Measurements from ENCODE around the gene SREK1.

Gene SREK1

DNA sequence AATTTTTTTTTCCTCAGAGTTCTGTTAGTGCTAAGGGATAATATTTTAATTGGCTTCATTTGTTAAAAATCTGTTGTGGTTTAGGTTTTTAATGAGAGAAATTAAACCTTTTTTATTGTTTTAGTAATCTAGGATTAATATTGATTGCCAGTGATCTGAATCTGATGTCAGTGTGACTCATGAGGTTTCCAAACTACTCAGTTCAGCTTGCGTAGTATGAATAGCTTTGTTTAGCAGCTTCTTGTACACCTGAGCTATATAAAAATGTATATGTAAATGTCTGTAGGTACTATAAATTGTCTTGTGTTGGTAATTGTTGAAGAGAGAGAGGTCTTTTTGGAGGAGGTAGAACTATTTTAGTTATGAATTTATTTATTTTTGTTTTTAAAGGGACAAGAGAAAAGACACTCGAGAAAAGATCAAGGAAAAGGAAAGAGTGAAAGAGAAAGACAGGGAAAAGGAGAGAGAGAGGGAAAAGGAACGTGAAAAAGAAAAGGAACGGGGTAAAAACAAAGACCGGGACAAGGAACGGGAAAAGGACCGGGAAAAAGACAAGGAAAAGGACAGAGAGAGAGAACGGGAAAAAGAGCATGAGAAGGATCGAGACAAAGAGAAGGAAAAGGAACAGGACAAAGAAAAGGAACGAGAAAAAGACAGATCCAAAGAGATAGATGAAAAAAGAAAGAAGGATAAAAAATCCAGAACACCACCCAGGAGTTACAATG, 26.3 kb downstream of the SREK1 start:
- H3K9ac ChIP-seq (ENCODE audit: low read length), result no peak overlapping the region
- no peaks in the 10 kb centered on the region for H3K9me3 ChIP-seq (ENCODE audit: control insufficient read depth, low read length)
- no peaks in the 10 kb centered on the region for H3K4me1 ChIP-seq (ENCODE audit: control insufficient read depth, insufficient read depth, low read length)
- no peaks in the 10 kb centered on the region for H3K27me3 ChIP-seq (ENCODE audit: control insufficient read depth, insufficient read depth, low read length)
- no peak overlapping the region for H3K4me3 ChIP-seq (ENCODE audit: low read length)
- H3K36me3 ChIP-seq (ENCODE audit: control insufficient read depth, insufficient read depth, low read length), result peaks cover 8% of the 10 kb centered on the region

DNA sequence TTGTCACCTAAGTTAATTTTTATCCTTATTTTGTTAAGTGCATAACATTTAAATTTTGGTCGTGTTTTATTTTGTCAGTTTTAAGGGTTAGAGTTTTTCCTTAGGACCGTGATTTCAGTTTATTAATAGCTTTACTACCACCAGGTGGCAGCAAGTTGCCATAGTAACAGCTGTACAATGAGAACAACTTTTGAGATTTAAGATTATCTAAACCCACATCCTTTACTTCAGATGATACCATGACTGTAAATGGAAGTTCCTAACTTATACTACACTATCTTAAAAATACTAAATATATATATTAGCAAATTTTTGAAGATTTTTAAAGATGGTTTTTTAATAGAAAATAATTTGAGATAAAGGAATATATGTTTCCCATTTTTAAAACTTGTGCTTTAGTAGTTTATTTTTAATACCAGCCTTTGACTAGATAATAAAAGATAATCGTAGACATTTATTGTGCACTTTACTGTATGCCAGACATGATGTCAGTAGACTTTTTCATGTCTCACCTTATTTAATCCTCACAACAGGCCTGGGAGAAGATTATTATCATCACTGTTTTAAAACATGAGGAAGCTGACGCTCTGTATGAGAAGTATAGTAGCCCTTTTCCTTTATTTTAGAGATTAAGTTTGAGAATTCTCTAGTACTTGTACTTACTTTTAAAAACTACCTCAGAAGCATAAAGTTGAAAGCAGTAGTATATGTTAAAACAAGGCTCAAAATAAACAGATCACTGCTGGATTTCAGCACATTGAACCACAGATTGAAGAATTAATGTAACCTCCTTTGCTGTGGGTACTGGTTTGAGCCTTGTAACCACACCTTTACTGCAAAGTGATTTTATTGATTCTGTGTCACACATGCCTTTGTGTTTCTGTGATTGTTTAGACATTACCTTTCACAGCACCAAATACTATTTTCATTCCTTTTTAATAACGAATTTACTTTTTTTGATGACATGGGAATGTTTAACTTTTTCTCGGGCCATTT, 27.5 kb downstream of the SREK1 start:
- Histone ChIP-seq H3K36me3 (ENCODE audit: control insufficient read depth, insufficient read depth, low read length) (peaks cover 8% of the 10 kb centered on the region), H3K27me3 (ENCODE audit: control insufficient read depth, insufficient read depth, low read length) (no peaks in the 10 kb centered on the region), H3K4me1 (ENCODE audit: control insufficient read depth, insufficient read depth, low read length) (no peaks in the 10 kb centered on the region), H3K4me3 (ENCODE audit: low read length) (no peak overlapping the region), H3K9ac (ENCODE audit: low read length) (no peak overlapping the region), H3K9me3 (ENCODE audit: control insufficient read depth, low read length) (no peaks in the 10 kb centered on the region)

DNA sequence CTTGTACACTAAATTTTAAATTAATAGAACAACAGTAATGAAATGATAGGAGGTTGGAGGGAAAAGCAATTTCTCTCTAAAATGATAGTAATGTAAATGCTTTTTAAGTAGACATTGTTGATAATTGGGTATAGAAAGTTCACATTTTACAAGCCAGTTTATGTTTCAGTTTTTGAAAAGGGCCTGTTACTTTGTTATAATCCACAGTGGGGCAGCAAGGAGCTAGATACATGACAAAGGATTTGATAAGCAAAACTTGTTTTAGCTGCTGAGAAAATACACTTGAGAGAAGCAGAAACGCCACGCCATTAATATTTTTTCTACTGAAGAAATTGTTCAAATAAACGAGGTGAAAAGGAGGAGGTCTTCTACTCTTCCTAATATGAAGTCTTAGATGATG, 30.2 kb downstream of the SREK1 start:
- Histone ChIP-seq H3K27me3 (ENCODE audit: control insufficient read depth, insufficient read depth, low read length) (no peaks in the 10 kb centered on the region), H3K4me1 (ENCODE audit: control insufficient read depth, insufficient read depth, low read length) (no peaks in the 10 kb centered on the region), H3K9ac (ENCODE audit: low read length) (no peak overlapping the region), H3K4me3 (ENCODE audit: low read length) (no peak overlapping the region), H3K9me3 (ENCODE audit: control insufficient read depth, low read length) (no peaks in the 10 kb centered on the region), H3K36me3 (ENCODE audit: control insufficient read depth, insufficient read depth, low read length) (peaks cover 12% of the 10 kb centered on the region)

- no peaks in the 10 kb centered on the region for H3K9me3 ChIP-seq (ENCODE audit: control insufficient read depth, low read length)
- no peak overlapping the region for H3K9ac ChIP-seq (ENCODE audit: low read length)
- no peak overlapping the region for H3K4me3 ChIP-seq (ENCODE audit: low read length)
- H3K36me3 ChIP-seq (ENCODE audit: control insufficient read depth, insufficient read depth, low read length), result peaks cover 9% of the 10 kb centered on the region
- no peaks in the 10 kb centered on the region for H3K27me3 ChIP-seq (ENCODE audit: control insufficient read depth, insufficient read depth, low read length)
- H3K4me1 ChIP-seq (ENCODE audit: control insufficient read depth, insufficient read depth, low read length), result no peaks in the 10 kb centered on the region
Measured at GRCh38 chr5:66178799-66179198, 34.7 kb downstream of the SREK1 start.

GRCh38 chr5:66179297-66180051, 35.4 kb downstream of the SREK1 start:
- peaks cover 6% of the 10 kb centered on the region for H3K36me3 ChIP-seq (ENCODE audit: control insufficient read depth, insufficient read depth, low read length)

GRCh38 chr5:66180282-66181155, 36.4 kb downstream of the SREK1 start:
- Histone ChIP-seq H3K36me3 (ENCODE audit: control insufficient read depth, insufficient read depth, low read length) (peaks cover 5% of the 10 kb centered on the region), H3K4me3 (ENCODE audit: low read length) (no peak overlapping the region), H3K9me3 (ENCODE audit: control insufficient read depth, low read length) (no peaks in the 10 kb centered on the region), H3K4me1 (ENCODE audit: control insufficient read depth, insufficient read depth, low read length) (no peaks in the 10 kb centered on the region), H3K9ac (ENCODE audit: low read length) (no peak overlapping the region), H3K27me3 (ENCODE audit: control insufficient read depth, insufficient read depth, low read length) (no peaks in the 10 kb centered on the region)

More at GRCh38 chr5:66179297-66180051, 35.4 kb downstream of the SREK1 start:
- H3K9ac ChIP-seq (ENCODE audit: low read length), result no peak overlapping the region
- H3K27me3 ChIP-seq (ENCODE audit: control insufficient read depth, insufficient read depth, low read length), result no peaks in the 10 kb centered on the region
- H3K9me3 ChIP-seq (ENCODE audit: control insufficient read depth, low read length), result no peaks in the 10 kb centered on the region
- H3K4me1 ChIP-seq (ENCODE audit: control insufficient read depth, insufficient read depth, low read length), result no peaks in the 10 kb centered on the region
- no peak overlapping the region for H3K4me3 ChIP-seq (ENCODE audit: low read length)

GRCh38 chr5:66186108-66186507, 42.0 kb downstream of the SREK1 start:
- no peaks in the 10 kb centered on the region for H3K36me3 ChIP-seq (ENCODE audit: control insufficient read depth, insufficient read depth, low read length)
- H3K4me3 ChIP-seq (ENCODE audit: low read length), result no peak overlapping the region
- no peaks in the 10 kb centered on the region for H3K4me1 ChIP-seq (ENCODE audit: control insufficient read depth, insufficient read depth, low read length)
- H3K9ac ChIP-seq (ENCODE audit: low read length), result no peak overlapping the region
- no peaks in the 10 kb centered on the region for H3K27me3 ChIP-seq (ENCODE audit: control insufficient read depth, insufficient read depth, low read length)
- no peaks in the 10 kb centered on the region for H3K9me3 ChIP-seq (ENCODE audit: control insufficient read depth, low read length)

GRCh38 chr5:66193419-66193818, 49.3 kb downstream of the SREK1 start:
- Histone ChIP-seq H3K9ac (ENCODE audit: low read length) (no peak overlapping the region), H3K4me1 (ENCODE audit: control insufficient read depth, insufficient read depth, low read length) (no peaks in the 10 kb centered on the region), H3K27me3 (ENCODE audit: control insufficient read depth, insufficient read depth, low read length) (no peaks in the 10 kb centered on the region), H3K9me3 (ENCODE audit: control insufficient read depth, low read length) (no peaks in the 10 kb centered on the region), H3K36me3 (ENCODE audit: control insufficient read depth, insufficient read depth, low read length) (no peaks in the 10 kb centered on the region), H3K4me3 (ENCODE audit: low read length) (no peak overlapping the region)

GRCh38 chr5:66197764-66198405, 53.8 kb downstream of the SREK1 start:
- Histone ChIP-seq H3K36me3 (ENCODE audit: control insufficient read depth, insufficient read depth, low read length) (no peaks in the 10 kb centered on the region), H3K9me3 (ENCODE audit: control insufficient read depth, low read length) (no peaks in the 10 kb centered on the region), H3K4me1 (ENCODE audit: control insufficient read depth, insufficient read depth, low read length) (no peaks in the 10 kb centered on the region), H3K27me3 (ENCODE audit: control insufficient read depth, insufficient read depth, low read length) (no peaks in the 10 kb centered on the region), H3K9ac (ENCODE audit: low read length) (no peak overlapping the region), H3K4me3 (ENCODE audit: low read length) (no peak overlapping the region)

- no peaks in the 10 kb centered on the region for H3K27me3 ChIP-seq (ENCODE audit: control insufficient read depth, insufficient read depth, low read length)
- H3K9ac ChIP-seq (ENCODE audit: low read length), result no peak overlapping the region
- H3K9me3 ChIP-seq (ENCODE audit: control insufficient read depth, low read length), result no peaks in the 10 kb centered on the region
- H3K4me1 ChIP-seq (ENCODE audit: control insufficient read depth, insufficient read depth, low read length), result no peaks in the 10 kb centered on the region
- H3K4me3 ChIP-seq (ENCODE audit: low read length), result no peak overlapping the region
- no peaks in the 10 kb centered on the region for H3K36me3 ChIP-seq (ENCODE audit: control insufficient read depth, insufficient read depth, low read length)
Measured at GRCh38 chr5:66198837-66199236, 54.7 kb downstream of the SREK1 start.

GRCh38 chr5:66203531-66203930, 59.4 kb downstream of the SREK1 start:
- no peaks in the 10 kb centered on the region for H3K27me3 ChIP-seq (ENCODE audit: control insufficient read depth, insufficient read depth, low read length)
- no peak overlapping the region for H3K4me3 ChIP-seq (ENCODE audit: low read length)

More at GRCh38 chr5:66203531-66203930, 59.4 kb downstream of the SREK1 start:
- Histone ChIP-seq H3K9ac (ENCODE audit: low read length) (no peak overlapping the region), H3K4me1 (ENCODE audit: control insufficient read depth, insufficient read depth, low read length) (no peaks in the 10 kb centered on the region), H3K36me3 (ENCODE audit: control insufficient read depth, insufficient read depth, low read length) (no peaks in the 10 kb centered on the region), H3K9me3 (ENCODE audit: control insufficient read depth, low read length) (no peaks in the 10 kb centered on the region)

Measured in mucosa of stomach (tissue), 1 donor.